Measurements from ENCODE around the gene IFNL2. TPM values are rescaled to one million over a fixed set of nuclear protein-coding genes. Genes with fewer than 3 reads are reported as not detected.
"Not testable (repeated sequence)": the region's sequence is repeated elsewhere in the genome, so short reads cannot be mapped to it uniquely, and the experiment has no call there.

The IFNL2 gene
- total RNA-seq, 4 donors from 2014 or later = not detected

GRCh38 chr19:39270036-39270871 lies 2.1 kb downstream of the IFNL2 start:
- DNase-seq = no peak
- Histone ChIP-seq H3K4me1 (peaks cover 0 to 3% (median 0%) of the 10 kb centered on the region in 3 donors), H3K27me3 (peaks cover 0 to 66% (median under 1%) of the 10 kb centered on the region in 4 donors), H3K4me3 (no peak overlapping the region), H3K9me3 (no peaks in the 10 kb centered on the region), H3K27ac (no peak overlapping the region), H3K36me3 (no peaks in the 10 kb centered on the region)
- 59 to 78% methylated on average over 7 to 9 of the region's 9 CpGs for WGBS, 2 donors
- TF ChIP-seq POLR2A (IDR thresholded peaks at IDR 0.05) (no peak), CTCF (IDR thresholded peaks at IDR 0.05) (no peak)
- intact Hi-C loops (cut with DNase I) = no loop called here

- H3K4me1 ChIP-seq; H3K4me3 ChIP-seq; H3K36me3 ChIP-seq; H3K9me3 ChIP-seq; intact Hi-C loops (cut with DNase I); DNase-seq; H3K27ac ChIP-seq: not testable (repeated sequence)
- H3K27me3 ChIP-seq = peaks cover 0 to 67% (median 0%) of the 10 kb centered on the region in 4 donors
- 46 to 76% methylated on average over 5 of the region's 5 CpGs for WGBS, 2 donors
These were observed 5.7 kb downstream of the IFNL2 start for GRCh38 chr19:39273859-39274258.

- no peak for TF ChIP-seq CTCF (IDR thresholded peaks at IDR 0.05)
- TF ChIP-seq POLR2A (IDR thresholded peaks at IDR 0.05) = no peak
- 63 to 77% methylated on average over 5 of the region's 5 CpGs for WGBS, 2 donors
- Histone ChIP-seq H3K4me3 (no peak overlapping the region), H3K27ac (no peak overlapping the region), H3K27me3 (peaks cover 0 to 52% (median 0%) of the 10 kb centered on the region in 4 donors), H3K36me3 (no peaks in the 10 kb centered on the region), H3K4me1 (no peaks in the 10 kb centered on the region), H3K9me3 (no peaks in the 10 kb centered on the region)
- intact Hi-C loops (cut with DNase I) = no loop called here
- no peak for DNase-seq
These were observed 7.4 kb downstream of the IFNL2 start for GRCh38 chr19:39275578-39275977.

- Histone ChIP-seq H3K27ac (no peak overlapping the region), H3K4me3 (no peak overlapping the region), H3K36me3 (no peaks in the 10 kb centered on the region), H3K4me1 (no peaks in the 10 kb centered on the region), H3K27me3 (peaks cover 0 to 45% (median 0%) of the 10 kb centered on the region in 4 donors), H3K9me3 (peaks cover 0 to 1% (median 0%) of the 10 kb centered on the region in 3 donors)
- 66 to 74% methylated on average over 5 of the region's 5 CpGs for WGBS, 2 donors
- no peak for DNase-seq
- intact Hi-C loops (cut with DNase I) = no loop called here
- TF ChIP-seq POLR2A (IDR thresholded peaks at IDR 0.05) = no peak
- no peak for TF ChIP-seq CTCF (IDR thresholded peaks at IDR 0.05)
These were observed 8.5 kb downstream of the IFNL2 start for GRCh38 chr19:39276740-39277139.

- DNase-seq = no peak
- H3K27ac ChIP-seq = no peak overlapping the region
- 67 to 76% methylated on average over 7 of the region's 7 CpGs for WGBS, 2 donors
- peaks cover 0 to 9% (median 0%) of the 10 kb centered on the region in 3 donors for H3K9me3 ChIP-seq
- peaks cover 0 to 48% (median 0%) of the 10 kb centered on the region in 4 donors for H3K27me3 ChIP-seq
- TF ChIP-seq CTCF (IDR thresholded peaks at IDR 0.05) (no peak), POLR2A (IDR thresholded peaks at IDR 0.05) (no peak)
- H3K4me3 ChIP-seq = no peak overlapping the region
- H3K4me1 ChIP-seq = no peaks in the 10 kb centered on the region
- intact Hi-C loops (cut with DNase I) = no loop called here
- no peaks in the 10 kb centered on the region for H3K36me3 ChIP-seq
These were observed 9.4 kb downstream of the IFNL2 start for GRCh38 chr19:39277598-39277997.

All from esophagus squamous epithelium (tissue), 5 donors.